Ovary (tissue), 9 donors: Measurements from ENCODE around the gene CAMTA1. TPM values are rescaled to one million over a fixed set of nuclear protein-coding genes. Genes with fewer than 3 reads are reported as not detected.

Experiments used
- DNase-seq, 5 donors: peaks; one replicate each; pipeline ENCODE4 v3.0.0-alpha.2; 2019 to 2020
- H3K27ac ChIP-seq, 2 donors: fragments of 200-600 bp; one replicate each; pipeline versions ENCODE4 v1.5.1 to v1.8.0; 2019 to 2022
- H3K27me3 ChIP-seq: fragments of 200-600 bp; one replicate; pipeline ENCODE4 v1.8.0; 2022
- H3K36me3 ChIP-seq: fragments of 200-600 bp; sonication (generic); one replicate; pipeline ENCODE4 v1.5.1; 2019
- H3K4me1 ChIP-seq: one replicate; pipeline ENCODE4 v1.8.1; 2013; ENCODE audit warnings: mild to moderate bottlenecking, moderate library complexity; ENCODE audit not compliant: insufficient read depth
- H3K4me3 ChIP-seq: fragments of 200-600 bp; sonication (generic); one replicate; pipeline ENCODE4 v1.5.1; 2017
- H3K9me3 ChIP-seq, 2 donors: fragments of 200-600 bp in 1 of 2; sonication (generic) in 1 of 2; one replicate each; pipeline versions ENCODE4 v1.5.1 to v1.8.1; 2013 to 2019; ENCODE audit warnings: mild to moderate bottlenecking in 1 of 2, moderate library complexity in 1 of 2
- CTCF ChIP-seq, 3 donors: fragments of 450-650 bp in 2 of 3; fragments of 200-600 bp in 1 of 3; IDR thresholded peaks; one replicate each; pipeline versions ENCODE4 v1.5.1 to v1.8.0; 2016 to 2022; ENCODE audit warnings: antibody characterized with exemption in 3 of 3, mild to moderate bottlenecking in 1 of 3
- EP300 ChIP-seq: sonication (generic); formaldehyde crosslinking; IDR thresholded peaks from one replicate; pipeline ENCODE4 v1.6.1; 2017; ENCODE audit warnings: antibody characterized with exemption
- POLR2A ChIP-seq: fragments of 450-650 bp; IDR thresholded peaks from one replicate; pipeline ENCODE4 v1.6.1; 2017; ENCODE audit warnings: antibody characterized with exemption, mild to moderate bottlenecking, moderate library complexity
- WGBS, 3 donors: extraction: QIAGEN DNeasy Blood & Tissue Kit in 1 of 3; methylation state at CpG; one replicate each; pipeline versions ENCODE4 v1.1.5 to v1.1.7; 2013 to 2017; 5-methylcytosine and 5-hydroxymethylcytosine counted together
- intact Hi-C, 4 donors: fragments of 100-400 bp; cut with DNase I; formaldehyde crosslinking; loops; one replicate each; pipeline versions ENCODE4 v1.11.0 to v1.15.1; 2022 to 2023
- polyA plus RNA-seq, 2 donors: library from polyadenylated mRNA; stranded (reverse); fragments of 200-250 nt in 1 of 2; fragments of 350-450 nt in 1 of 2; fragmentation: Illumina TruSeq in 1 of 2; extraction: RNeasy Lipid Tissue Mini Kit (QIAGEN cat#74804) in 1 of 2; gene quantifications; one replicate each; pipeline ENCODE4 v1.2.3, GENCODE V29; 2013 to 2014
- total RNA-seq, 7 donors: library from RNA; depleted of rRNA in 2 of 7; stranded (reverse); fragments of >200 nt in 2 of 7; fragmentation: NEBNext Ultra II Directional in 3 of 7; extraction: Animal tissue kit (Norgen Biotek cat#: 25700) in 3 of 7; gene quantifications; one replicate each; pipeline versions ENCODE4 v1.1.0 to v1.2.4, GENCODE V29; 2016 to 2023
- donor health status: DM: no; HTN: no; CAD: no; lungs with moderate emphysema.
- donor health status: DM: no; HTN: no; CAD: no.
- donor health status: Bipolar disorder and iron deficiency.
- donor health status: DM: yes; HTN: yes; CAD: no.
- donor health status: DM: no; HTN: no; CAD: no.
- donor health status: DM: yes; HTN: yes; CAD: no.

CAMTA1 gene
- total and polyA plus RNA-seq, 9 donors, result 51.1 to 150 (median 67.4) TPM

DNA sequence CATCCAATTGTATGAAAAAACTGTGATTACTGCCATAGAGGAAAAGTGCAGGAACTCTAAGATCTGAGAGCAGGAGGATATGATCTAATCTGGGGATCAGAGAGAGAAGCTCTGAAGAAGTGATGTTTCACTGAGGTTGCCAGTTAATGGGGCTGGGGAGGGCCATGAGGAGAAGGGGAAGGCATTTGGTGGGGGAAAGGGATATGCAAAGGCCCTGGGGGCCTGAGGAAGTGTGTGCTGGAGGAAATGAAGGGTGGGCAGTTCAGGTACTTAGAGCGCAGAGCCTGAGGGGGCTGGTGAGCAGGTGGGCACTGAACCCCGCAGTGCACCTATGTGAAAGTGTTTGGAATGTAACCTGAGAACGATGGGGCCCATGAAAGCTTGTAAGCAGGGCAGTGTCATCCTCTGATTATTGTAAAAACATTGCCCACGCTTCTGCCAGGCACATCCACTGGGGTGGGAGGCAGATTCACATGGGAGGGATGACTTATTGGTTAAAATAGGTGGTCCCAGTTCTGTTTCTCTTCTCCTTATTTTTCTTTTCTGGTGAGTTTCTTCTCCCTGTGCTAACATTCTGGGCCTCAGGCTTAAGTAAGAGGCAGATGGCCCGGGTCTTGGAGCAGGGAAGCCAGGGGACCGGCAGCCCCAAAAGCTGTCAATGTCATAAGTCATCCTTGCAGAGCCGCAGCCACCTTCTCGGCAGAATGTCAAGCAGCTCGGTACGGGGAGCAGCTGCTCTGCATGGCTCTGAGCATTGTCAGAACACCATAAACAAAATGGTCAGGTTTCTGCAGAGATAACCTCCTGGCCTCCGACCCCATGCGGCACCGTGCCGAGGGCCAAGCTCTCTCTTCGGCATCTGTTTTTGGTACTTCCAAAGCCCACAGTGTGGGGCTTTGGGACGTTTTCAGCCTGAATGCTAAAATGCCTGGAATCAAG, 493.8 kb downstream of the CAMTA1 start:
- intact Hi-C loops, result no loop called here
- Histone ChIP-seq H3K27ac (no peak overlapping the region), H3K9me3 (no peaks in the 10 kb centered on the region), H3K4me1 (peaks cover 3% of the 10 kb centered on the region), H3K36me3 (no peaks in the 10 kb centered on the region), H3K4me3 (no peak overlapping the region), H3K27me3 (no peaks in the 10 kb centered on the region)
- 22 to 32% (median 30%) methylated on average over 16 of the region's 16 CpGs for WGBS, 3 donors
- TF ChIP-seq POLR2A (no peak), EP300 (no peak), CTCF (IDR thresholded peaks at IDR 0.05) (no peak)
- DNase-seq, result no peak

- 54 to 62% (median 58%) methylated on average over 2 of the region's 2 CpGs for WGBS, 3 donors
- Histone ChIP-seq H3K4me1 (peaks cover 3% of the 10 kb centered on the region), H3K4me3 (no peak overlapping the region), H3K36me3 (no peaks in the 10 kb centered on the region), H3K9me3 (no peaks in the 10 kb centered on the region), H3K27ac (no peak overlapping the region), H3K27me3 (no peaks in the 10 kb centered on the region)
- no peak for DNase-seq
- TF ChIP-seq CTCF (IDR thresholded peaks at IDR 0.05), result no peak
- no peak for TF ChIP-seq EP300
- TF ChIP-seq POLR2A, result no peak
- intact Hi-C loops, result no loop called here
Measured at GRCh38 chr1:7279769-7280168, 494.5 kb downstream of the CAMTA1 start.

GRCh38 chr1:7280347-7280960, 495.2 kb downstream of the CAMTA1 start:
- Histone ChIP-seq H3K4me1 (peaks cover 3% of the 10 kb centered on the region), H3K27ac (no peak overlapping the region), H3K4me3 (no peak overlapping the region), H3K27me3 (no peaks in the 10 kb centered on the region), H3K9me3 (no peaks in the 10 kb centered on the region), H3K36me3 (no peaks in the 10 kb centered on the region)
- intact Hi-C loops, result no loop called here
- no peak for DNase-seq
- TF ChIP-seq POLR2A (no peak), EP300 (no peak), CTCF (IDR thresholded peaks at IDR 0.05) (no peak)
- WGBS, 3 donors, result 81 to 85% (median 85%) methylated on average over 7 of the region's 7 CpGs

DNA sequence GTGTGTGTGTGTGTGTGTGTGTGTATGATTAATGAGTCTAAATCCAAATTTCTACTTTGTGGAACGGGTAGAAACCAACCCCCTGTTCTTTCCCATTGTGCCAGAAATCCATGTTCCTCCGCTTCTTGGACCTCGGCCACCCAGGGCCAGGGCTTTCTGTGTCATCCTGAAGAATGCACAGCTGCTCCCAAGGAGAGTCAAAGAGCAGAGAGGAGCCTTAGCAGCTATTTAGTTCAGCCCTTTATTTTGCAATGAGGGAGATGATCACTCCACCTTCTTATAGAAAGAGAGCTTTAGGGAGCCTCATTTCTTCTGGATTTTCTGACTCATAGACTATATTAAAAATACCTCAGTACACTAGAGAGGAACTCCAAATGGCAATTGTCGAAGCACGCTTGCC, 496.6 kb downstream of the CAMTA1 start:
- H3K27ac ChIP-seq, result no peak overlapping the region
- H3K4me3 ChIP-seq, result no peak overlapping the region
- H3K4me1 ChIP-seq, result peaks cover 3% of the 10 kb centered on the region
- DNase-seq, result peak in 2 of 5 donors; percentile 43 to 65
- H3K36me3 ChIP-seq, result no peaks in the 10 kb centered on the region
- TF ChIP-seq POLR2A, result no peak
- H3K27me3 ChIP-seq, result no peaks in the 10 kb centered on the region
- intact Hi-C loops, result no loop called here
- WGBS, 3 donors, result 47 to 50% (median 49%) methylated on average over 5 of the region's 5 CpGs
- H3K9me3 ChIP-seq, result no peaks in the 10 kb centered on the region
